ENCODE results near the gene SLC38A7. TPM values are rescaled to one million over a fixed set of nuclear protein-coding genes. Genes with fewer than 3 reads are reported as not detected.

SLC38A7 gene
- total and polyA plus RNA-seq, 9 donors, result 3.3 to 14.6 (median 9.7) TPM

- 14 to 22% (median 20%) methylated on average over 3 of the region's 3 CpGs for WGBS, 3 donors
- intact Hi-C loops (cut with DNase I), result loop anchor here in 1 of 4 donors (10.0 kb wide), 1 partner anchor 318 kb away; no protein-coding TSS in a partner anchor
- H3K4me3 ChIP-seq, result no peak overlapping the region
These were observed 31.8 kb downstream of the SLC38A7 start for GRCh38 chr16:58652741-58653140.

GRCh38 chr16:58651965-58652348 is 32.6 kb downstream of the SLC38A7 start:
- intact Hi-C loops (cut with DNase I), result loop anchor here in 1 of 4 donors (10.0 kb wide), 1 partner anchor 317 kb away; no protein-coding TSS in a partner anchor
- no peaks in the 10 kb centered on the region for H3K9me3 ChIP-seq
- DNase-seq, result no peak
- no peak overlapping the region for H3K27ac ChIP-seq
- H3K4me3 ChIP-seq, result no peak overlapping the region
- H3K27me3 ChIP-seq, result no peaks in the 10 kb centered on the region
- no peaks in the 10 kb centered on the region for H3K4me1 ChIP-seq (ENCODE audit: insufficient read depth)
- 53 to 63% (median 59%) methylated on average over 3 of the region's 3 CpGs for WGBS, 3 donors
- no peaks in the 10 kb centered on the region for H3K36me3 ChIP-seq
- TF ChIP-seq CTCF (IDR thresholded peaks at IDR 0.05) (no peak), EP300 (IDR thresholded peaks at IDR 0.05) (no peak), POLR2A (IDR thresholded peaks at IDR 0.05) (no peak)

More at GRCh38 chr16:58652741-58653140, 31.8 kb downstream of the SLC38A7 start:
- Histone ChIP-seq H3K4me1 (ENCODE audit: insufficient read depth) (no peaks in the 10 kb centered on the region), H3K36me3 (no peaks in the 10 kb centered on the region), H3K27me3 (no peaks in the 10 kb centered on the region), H3K27ac (no peak overlapping the region), H3K9me3 (no peaks in the 10 kb centered on the region)
- DNase-seq, result no peak
- TF ChIP-seq EP300 (IDR thresholded peaks at IDR 0.05) (no peak), CTCF (IDR thresholded peaks at IDR 0.05) (no peak), POLR2A (IDR thresholded peaks at IDR 0.05) (no peak)

GRCh38 chr16:58649707-58650106 is 34.9 kb downstream of the SLC38A7 start:
- Histone ChIP-seq H3K9me3 (no peaks in the 10 kb centered on the region), H3K4me3 (no peak overlapping the region), H3K36me3 (no peaks in the 10 kb centered on the region), H3K27me3 (no peaks in the 10 kb centered on the region), H3K27ac (no peak overlapping the region), H3K4me1 (ENCODE audit: insufficient read depth) (no peaks in the 10 kb centered on the region)
- intact Hi-C loops (cut with DNase I), result loop anchor here in 1 of 4 donors (10.0 kb wide), 1 partner anchor 315 kb away; no protein-coding TSS in a partner anchor
- TF ChIP-seq EP300 (IDR thresholded peaks at IDR 0.05) (no peak), CTCF (IDR thresholded peaks at IDR 0.05) (no peak), POLR2A (IDR thresholded peaks at IDR 0.05) (no peak)
- WGBS, 3 donors, result 72 to 73% (median 72%) methylated on average over 3 of the region's 3 CpGs
- DNase-seq, result no peak

GRCh38 chr16:58647107-58647506 is 37.5 kb downstream of the SLC38A7 start:
- H3K4me3 ChIP-seq, result no peak overlapping the region
- no peaks in the 10 kb centered on the region for H3K9me3 ChIP-seq
- intact Hi-C loops (cut with DNase I), result no loop called here
- TF ChIP-seq EP300 (IDR thresholded peaks at IDR 0.05) (no peak), CTCF (IDR thresholded peaks at IDR 0.05) (no peak), POLR2A (IDR thresholded peaks at IDR 0.05) (no peak)
- H3K27ac ChIP-seq, result no peak overlapping the region
- 81 to 87% (median 85%) methylated on average over 4 of the region's 4 CpGs for WGBS, 3 donors
- no peaks in the 10 kb centered on the region for H3K36me3 ChIP-seq
- H3K27me3 ChIP-seq, result no peaks in the 10 kb centered on the region
- DNase-seq, result no peak
- H3K4me1 ChIP-seq (ENCODE audit: insufficient read depth), result no peaks in the 10 kb centered on the region
